NCI-H2196 treated with DMSO at 0.1 percent for 48 hours (cell line): ENCODE measurements around the gene IGSF21.

Experiments used
- DNase-seq: peaks from one replicate; lab custom pipeline; 2025; ENCODE audit not compliant: unreplicated experiment; lab: John Stamatoyannopoulos, UW

Gene IGSF21

GRCh38 chr1:18094096-18094495 lies 13.5 kb upstream of the IGSF21 start:
- no peak for DNase-seq

- no peak for DNase-seq
These were observed 10.4 kb upstream of the IGSF21 start for GRCh38 chr1:18097206-18097605.

- no peak for DNase-seq
These were observed 8.6 kb upstream of the IGSF21 start for GRCh38 chr1:18099026-18099425.

- DNase-seq = no peak
These were observed 7.5 kb upstream of the IGSF21 start for GRCh38 chr1:18100060-18100459.

- DNase-seq = peak; percentile 60
These were observed 7.0 kb upstream of the IGSF21 start for GRCh38 chr1:18100491-18101063.

- DNase-seq = no peak
These were observed 6.1 kb upstream of the IGSF21 start for GRCh38 chr1:18101508-18101907.

- no peak for DNase-seq
These were observed 3.7 kb upstream of the IGSF21 start for GRCh38 chr1:18103788-18104421.

- DNase-seq = no peak
These were observed 3.0 kb upstream of the IGSF21 start for GRCh38 chr1:18104546-18105100.

- DNase-seq = no peak
These were observed 2.4 kb upstream of the IGSF21 start for GRCh38 chr1:18105196-18105595.

GRCh38 chr1:18108299-18109057 lies 880 bp downstream of the IGSF21 start:
- no peak for DNase-seq

- DNase-seq = peak; percentile 56
These were observed 1.6 kb downstream of the IGSF21 start for GRCh38 chr1:18109058-18109755.

- DNase-seq = peak; percentile 61
These were observed 2.4 kb downstream of the IGSF21 start for GRCh38 chr1:18109756-18110597.

GRCh38 chr1:18110598-18110939 lies 3.0 kb downstream of the IGSF21 start:
- DNase-seq = no peak

GRCh38 chr1:18110968-18111367 lies 3.4 kb downstream of the IGSF21 start:
- DNase-seq = no peak

GRCh38 chr1:18111605-18112297 lies 4.2 kb downstream of the IGSF21 start:
- DNase-seq = no peak

GRCh38 chr1:18112611-18113010 lies 5.0 kb downstream of the IGSF21 start:
- no peak for DNase-seq

GRCh38 chr1:18114726-18115410 lies 7.3 kb downstream of the IGSF21 start:
- DNase-seq = no peak

GRCh38 chr1:18116777-18117176 lies 9.2 kb downstream of the IGSF21 start:
- no peak for DNase-seq

- peak; percentile 91 for DNase-seq
These were observed 10.5 kb downstream of the IGSF21 start for GRCh38 chr1:18118078-18118477.
